ENCODE results near the gene FSD1L.
A peak's percentile ranks its signal among the peaks of the same experiment; 100 is the strongest.
"Not testable (repeated sequence)": the region's sequence is repeated elsewhere in the genome, so short reads cannot be mapped to it uniquely, and the experiment has no call there.

FSD1L gene

GRCh38 chr9:105511446-105511845, 63.6 kb downstream of the FSD1L start:
- Mint-ChIP-seq H3K9me3 (no peaks in the 10 kb centered on the region), H3K4me3 (no peak overlapping the region), H3K27ac (no peak overlapping the region), H3K27me3 (no peaks in the 10 kb centered on the region), H3K36me3 (ENCODE audit: insufficient read depth) (no peaks in the 10 kb centered on the region), H3K4me1 (ENCODE audit: low read depth in 2 of 2) (no peaks in the 10 kb centered on the region)
- DNase-seq (no peak), ATAC-seq (replicated peaks) (no peak)

- DNase-seq (no peak), ATAC-seq (replicated peaks) (no peak)
- H3K36me3 Mint-ChIP-seq (ENCODE audit: insufficient read depth), result no peaks in the 10 kb centered on the region
- H3K4me1 Mint-ChIP-seq (ENCODE audit: low read depth in 2 of 2), result no peaks in the 10 kb centered on the region
- H3K27me3 Mint-ChIP-seq, result no peaks in the 10 kb centered on the region
- no peak overlapping the region for H3K4me3 Mint-ChIP-seq
- no peak overlapping the region for H3K27ac Mint-ChIP-seq
- H3K9me3 Mint-ChIP-seq, result no peaks in the 10 kb centered on the region
These were observed 68.1 kb downstream of the FSD1L start for GRCh38 chr9:105515811-105516413.

- not testable (repeated sequence) for H3K4me3 Mint-ChIP-seq; H3K4me1 Mint-ChIP-seq (ENCODE audit: low read depth in 2 of 2); H3K27me3 Mint-ChIP-seq; H3K27ac Mint-ChIP-seq; H3K36me3 Mint-ChIP-seq (ENCODE audit: insufficient read depth); H3K9me3 Mint-ChIP-seq
- peak; percentile 85 for ATAC-seq (replicated peaks)
- DNase-seq, result peak; percentile 10 to 18 (median 11)
These were observed 72.0 kb downstream of the FSD1L start for GRCh38 chr9:105519710-105520369.

GRCh38 chr9:105520992-105521391, 73.2 kb downstream of the FSD1L start:
- not testable (repeated sequence) for H3K9me3 Mint-ChIP-seq

GRCh38 chr9:105522618-105523385, 75.0 kb downstream of the FSD1L start:
- H3K9me3 Mint-ChIP-seq; DNase-seq; H3K4me1 Mint-ChIP-seq (ENCODE audit: low read depth in 2 of 2); ATAC-seq (replicated peaks); H3K27me3 Mint-ChIP-seq; H3K36me3 Mint-ChIP-seq (ENCODE audit: insufficient read depth); H3K27ac Mint-ChIP-seq; H3K4me3 Mint-ChIP-seq: not testable (repeated sequence)

More at GRCh38 chr9:105520992-105521391, 73.2 kb downstream of the FSD1L start:
- ATAC-seq (replicated peaks); H3K4me1 Mint-ChIP-seq (ENCODE audit: low read depth in 2 of 2); DNase-seq; H3K27ac Mint-ChIP-seq; H3K4me3 Mint-ChIP-seq; H3K27me3 Mint-ChIP-seq; H3K36me3 Mint-ChIP-seq (ENCODE audit: insufficient read depth): not testable (repeated sequence)

GRCh38 chr9:105531530-105531929, 83.7 kb downstream of the FSD1L start:
- Mint-ChIP-seq H3K9me3 (peaks cover 1 to 7% of the 10 kb centered on the region in 2 donors), H3K36me3 (ENCODE audit: insufficient read depth) (no peaks in the 10 kb centered on the region), H3K27ac (peak overlapping the region; percentile 4 to 81), H3K4me1 (ENCODE audit: low read depth in 2 of 2) (peaks cover 12% of the 10 kb centered on the region in 2 donors), H3K4me3 (peak overlapping the region in 1 of 2 donors; percentile 65), H3K27me3 (no peaks in the 10 kb centered on the region)
- DNase-seq (no peak), ATAC-seq (replicated peaks) (no peak)

GRCh38 chr9:105535920-105536668, 88.3 kb downstream of the FSD1L start:
- DNase-seq (no peak), ATAC-seq (replicated peaks) (no peak)
- H3K4me1 Mint-ChIP-seq (ENCODE audit: low read depth in 2 of 2), result peaks cover 9 to 10% of the 10 kb centered on the region in 2 donors
- no peaks in the 10 kb centered on the region for H3K27me3 Mint-ChIP-seq
- H3K9me3 Mint-ChIP-seq, result no peaks in the 10 kb centered on the region
- H3K27ac Mint-ChIP-seq, result no peak overlapping the region
- no peaks in the 10 kb centered on the region for H3K36me3 Mint-ChIP-seq (ENCODE audit: insufficient read depth)
- H3K4me3 Mint-ChIP-seq, result no peak overlapping the region

- no peaks in the 10 kb centered on the region for H3K36me3 Mint-ChIP-seq (ENCODE audit: insufficient read depth)
- DNase-seq, result no peak
- no peaks in the 10 kb centered on the region for H3K4me1 Mint-ChIP-seq (ENCODE audit: low read depth in 2 of 2)
- no peak overlapping the region for H3K27ac Mint-ChIP-seq
- H3K4me3 Mint-ChIP-seq, result no peak overlapping the region
- no peaks in the 10 kb centered on the region for H3K27me3 Mint-ChIP-seq
- ATAC-seq (replicated peaks), result no peak
- H3K9me3 Mint-ChIP-seq, result no peaks in the 10 kb centered on the region
These were observed 91.6 kb downstream of the FSD1L start for GRCh38 chr9:105539452-105539851.

- no peak for DNase-seq
- H3K9me3 Mint-ChIP-seq, result no peaks in the 10 kb centered on the region
- no peak overlapping the region for H3K4me3 Mint-ChIP-seq
- ATAC-seq (replicated peaks), result no peak
- H3K27ac Mint-ChIP-seq, result no peak overlapping the region
- no peaks in the 10 kb centered on the region for H3K36me3 Mint-ChIP-seq (ENCODE audit: insufficient read depth)
- no peaks in the 10 kb centered on the region for H3K27me3 Mint-ChIP-seq
- no peaks in the 10 kb centered on the region for H3K4me1 Mint-ChIP-seq (ENCODE audit: low read depth in 2 of 2)
These were observed 94.0 kb downstream of the FSD1L start for GRCh38 chr9:105541838-105542237.

- H3K27me3 Mint-ChIP-seq, result no peaks in the 10 kb centered on the region
- H3K4me1 Mint-ChIP-seq (ENCODE audit: low read depth in 2 of 2), result peaks cover 7 to 9% of the 10 kb centered on the region in 2 donors
- no peak for DNase-seq
- no peak overlapping the region for H3K4me3 Mint-ChIP-seq
- H3K36me3 Mint-ChIP-seq (ENCODE audit: insufficient read depth), result peaks cover 6% of the 10 kb centered on the region
- ATAC-seq (replicated peaks), result no peak
- no peaks in the 10 kb centered on the region for H3K9me3 Mint-ChIP-seq
- H3K27ac Mint-ChIP-seq, result no peak overlapping the region
These were observed 106.2 kb downstream of the FSD1L start for GRCh38 chr9:105554042-105554441.

GRCh38 chr9:105557804-105558610, 110.2 kb downstream of the FSD1L start, which contains the start of gene FKTN:
FKTN (plus strand) TSS chr9:105558131; CDS start chr9:105575033, 16,902 bp downstream.
- peak; percentile 61 to 78 (median 67) for DNase-seq
- Mint-ChIP-seq H3K27me3 (no peaks in the 10 kb centered on the region), H3K4me1 (ENCODE audit: low read depth in 2 of 2) (peaks cover 9 to 13% of the 10 kb centered on the region in 2 donors), H3K9me3 (no peaks in the 10 kb centered on the region), H3K27ac (peak within 1 kb of the TSS; percentile 89 to 93), H3K4me3 (peak within 1 kb of the TSS; percentile 94 to 96), H3K36me3 (ENCODE audit: insufficient read depth) (peaks cover 6% of the 10 kb centered on the region)
- peak; percentile 96 for ATAC-seq (replicated peaks)

- no peaks in the 10 kb centered on the region for H3K27me3 Mint-ChIP-seq
- H3K27ac Mint-ChIP-seq, result no peak overlapping the region
- H3K36me3 Mint-ChIP-seq (ENCODE audit: insufficient read depth), result peaks cover 8% of the 10 kb centered on the region
- no peak overlapping the region for H3K4me3 Mint-ChIP-seq
- DNase-seq, result no peak
- H3K4me1 Mint-ChIP-seq (ENCODE audit: low read depth in 2 of 2), result peaks cover 3% of the 10 kb centered on the region in 2 donors
- H3K9me3 Mint-ChIP-seq, result peaks cover 8 to 9% of the 10 kb centered on the region in 2 donors
- ATAC-seq (replicated peaks), result no peak
These were observed 124.6 kb downstream of the FSD1L start for GRCh38 chr9:105572455-105572854.
